A549 (cell line): ENCODE results near the gene CALML5.

ENCODE experiments used
- CHD2 ChIP-seq: fragments of 150-350 bp; IDR thresholded peaks from 2 replicates; pipeline ENCODE4 v1.6.1; 2014; ENCODE audit warnings: low read length; ENCODE audit not compliant: partially characterized antibody
- CTCF ChIP-seq: fragments of >200 bp; sonication (Bioruptor Twin); formaldehyde crosslinking; IDR thresholded peaks from 3 replicates; pipeline ENCODE4 v1.5.1; 2016
- EP300 ChIP-seq, 2 experiments: fragments of >200 bp; sonication (Bioruptor Twin); formaldehyde crosslinking; IDR thresholded peaks; 2 replicates in 1 of 2; 3 replicates in 1 of 2; pipeline ENCODE4 v1.6.1; 2016 to 2017
- HOXB13 ChIP-seq: fragments of 250-450 bp; sonication (Bioruptor Pico); IDR thresholded peaks from 2 replicates; pipeline ENCODE4 v1.5.0; 2020; ENCODE audit warnings: low read depth, mild to moderate bottlenecking, moderate library complexity
- JUN ChIP-seq, 2 experiments: fragments of >200 bp; sonication (Bioruptor Twin); formaldehyde crosslinking; IDR thresholded peaks; 2 replicates in 1 of 2; 3 replicates in 1 of 2; pipeline ENCODE4 v1.6.1; 2016 to 2017
- MYC ChIP-seq: IDR thresholded peaks from 2 replicates; pipeline ENCODE4 v1.6.1; 2012; ENCODE audit warnings: mild to moderate bottlenecking, inconsistent platforms, low read length, improper control_type of control experiment, borderline replicate concordance
- NR3C1 ChIP-seq: fragments of >200 bp; sonication (Bioruptor Twin); formaldehyde crosslinking; IDR thresholded peaks from 3 replicates; pipeline ENCODE4 v1.6.1; 2017
- PHF8 ChIP-seq: fragments of 200-600 bp; sonication (generic); IDR thresholded peaks from 2 replicates; pipeline ENCODE4 v1.6.1; 2016; ENCODE audit warnings: low read depth, mild to moderate bottlenecking, antibody characterized with exemption, moderate library complexity, borderline replicate concordance
- POLR2A ChIP-seq: IDR thresholded peaks from 2 replicates; pipeline ENCODE4 v1.6.1; 2012; ENCODE audit warnings: mild to moderate bottlenecking, low read length
- POLR2AphosphoS2 ChIP-seq: conservative IDR thresholded peaks from 2 replicates; pipeline ENCODE4 v1.6.1; 2012; ENCODE audit warnings: low read length, improper control_type of control experiment, inconsistent platforms
- RAD21 ChIP-seq, 2 experiments: fragments of >200 bp in 1 of 2; sonication (Bioruptor Twin) in 1 of 2; formaldehyde crosslinking in 1 of 2; IDR thresholded peaks in 1 of 2; conservative IDR thresholded peaks in 1 of 2; 2 replicates in 1 of 2; 3 replicates in 1 of 2; pipeline ENCODE4 v1.6.1; 2012 to 2018; ENCODE audit warnings: inconsistent platforms in 1 of 2
- RCOR1 ChIP-seq: fragments of 150-350 bp; IDR thresholded peaks from 2 replicates; pipeline ENCODE4 v1.6.1; 2014; ENCODE audit warnings: antibody characterized with exemption, low read length, low read depth
- TF ChIP-seq, protein P1 (sequence below): fragments of 200-600 bp; sonication (generic); IDR thresholded peaks from 2 replicates; pipeline ENCODE4 v1.6.1; 2016; ENCODE audit warnings: antibody characterized with exemption, mild to moderate bottlenecking, moderate library complexity

DNA sequence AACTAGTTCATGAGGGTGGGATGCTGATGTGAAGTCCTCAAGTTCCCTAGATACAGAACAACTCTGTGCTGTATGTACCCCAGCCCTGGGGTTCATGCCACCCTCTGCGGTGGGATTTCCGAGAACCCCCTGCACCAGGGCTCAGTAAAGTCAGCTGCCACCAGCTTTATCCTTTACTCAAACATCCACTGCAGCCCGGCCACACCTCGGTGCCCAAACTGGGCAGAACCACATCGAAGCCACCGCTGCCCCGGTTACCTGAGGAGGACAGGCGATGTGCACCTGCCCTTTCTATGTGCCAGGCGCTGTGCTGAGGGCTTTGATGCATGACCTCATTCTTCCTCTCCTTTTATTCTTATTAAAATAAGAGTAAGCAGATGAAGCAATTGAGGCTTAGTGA lies 9.9 kb upstream of the CALML5 start:
- TF ChIP-seq CTCF (no peak), POLR2A (no peak), MYC (no peak), NR3C1 (no peak), POLR2AphosphoS2 (no peak), RCOR1 (no peak), EP300 (IDR thresholded peaks at IDR 0.05) (no peak), CHD2 (no peak), PHF8 (no peak), HOXB13 (no peak), JUN (IDR thresholded peaks at IDR 0.05) (no peak), RAD21 (conservative IDR thresholded peaks at IDR 0.05 in 1 of 2, IDR thresholded peaks at IDR 0.05 in 1 of 2) (no peak)
- TF ChIP-seq, protein P1, sequence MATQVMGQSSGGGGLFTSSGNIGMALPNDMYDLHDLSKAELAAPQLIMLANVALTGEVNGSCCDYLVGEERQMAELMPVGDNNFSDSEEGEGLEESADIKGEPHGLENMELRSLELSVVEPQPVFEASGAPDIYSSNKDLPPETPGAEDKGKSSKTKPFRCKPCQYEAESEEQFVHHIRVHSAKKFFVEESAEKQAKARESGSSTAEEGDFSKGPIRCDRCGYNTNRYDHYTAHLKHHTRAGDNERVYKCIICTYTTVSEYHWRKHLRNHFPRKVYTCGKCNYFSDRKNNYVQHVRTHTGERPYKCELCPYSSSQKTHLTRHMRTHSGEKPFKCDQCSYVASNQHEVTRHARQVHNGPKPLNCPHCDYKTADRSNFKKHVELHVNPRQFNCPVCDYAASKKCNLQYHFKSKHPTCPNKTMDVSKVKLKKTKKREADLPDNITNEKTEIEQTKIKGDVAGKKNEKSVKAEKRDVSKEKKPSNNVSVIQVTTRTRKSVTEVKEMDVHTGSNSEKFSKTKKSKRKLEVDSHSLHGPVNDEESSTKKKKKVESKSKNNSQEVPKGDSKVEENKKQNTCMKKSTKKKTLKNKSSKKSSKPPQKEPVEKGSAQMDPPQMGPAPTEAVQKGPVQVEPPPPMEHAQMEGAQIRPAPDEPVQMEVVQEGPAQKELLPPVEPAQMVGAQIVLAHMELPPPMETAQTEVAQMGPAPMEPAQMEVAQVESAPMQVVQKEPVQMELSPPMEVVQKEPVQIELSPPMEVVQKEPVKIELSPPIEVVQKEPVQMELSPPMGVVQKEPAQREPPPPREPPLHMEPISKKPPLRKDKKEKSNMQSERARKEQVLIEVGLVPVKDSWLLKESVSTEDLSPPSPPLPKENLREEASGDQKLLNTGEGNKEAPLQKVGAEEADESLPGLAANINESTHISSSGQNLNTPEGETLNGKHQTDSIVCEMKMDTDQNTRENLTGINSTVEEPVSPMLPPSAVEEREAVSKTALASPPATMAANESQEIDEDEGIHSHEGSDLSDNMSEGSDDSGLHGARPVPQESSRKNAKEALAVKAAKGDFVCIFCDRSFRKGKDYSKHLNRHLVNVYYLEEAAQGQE = no peak
